NCI-H69 (cell line): ENCODE data around the gene EXOC4.
A peak's percentile ranks its signal among the peaks of the same experiment; 100 is the strongest.
"Not testable (repeated sequence)": the region's sequence is repeated elsewhere in the genome, so short reads cannot be mapped to it uniquely, and the experiment has no call there.

Source experiments
- DNase-seq: peaks from one replicate; lab custom pipeline; 2025; lab: John Stamatoyannopoulos, UW

Gene EXOC4

DNA sequence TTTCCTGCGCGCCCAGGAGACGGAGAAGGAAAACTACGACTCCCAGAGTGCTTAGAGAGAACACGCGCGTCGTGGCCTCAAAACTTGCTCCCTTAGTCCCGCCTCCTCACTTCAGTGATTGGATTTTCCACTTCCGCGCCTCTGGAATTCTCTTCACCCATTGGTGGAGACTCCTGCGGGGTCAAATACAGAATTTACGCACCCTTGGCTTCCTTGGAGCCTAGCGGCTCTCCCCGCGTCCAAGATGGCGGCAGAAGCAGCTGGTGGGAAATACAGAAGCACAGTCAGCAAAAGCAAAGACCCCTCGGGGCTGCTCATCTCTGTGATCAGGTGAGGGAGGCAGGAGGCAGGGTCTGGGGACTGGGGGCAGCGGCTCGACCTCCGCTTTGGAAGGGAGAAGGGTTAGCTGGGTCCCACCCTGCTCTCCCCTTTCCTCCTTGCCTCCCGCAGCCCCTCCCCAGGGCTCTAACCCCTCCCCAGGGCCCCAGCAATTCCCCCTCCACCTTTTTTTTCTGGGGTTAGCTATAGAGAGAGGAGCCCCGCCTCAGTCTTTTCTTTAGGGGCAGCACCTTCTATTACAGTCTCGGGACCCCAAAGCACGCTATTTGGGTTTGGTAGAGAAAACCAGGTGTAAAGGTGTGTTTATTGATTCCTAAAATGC lies at the start of gene EXOC4:
TSS of gene EXOC4 (plus strand) at position 221 of the 661 bp plus-strand sequence.
- DNase-seq, result peak; percentile 99

DNA sequence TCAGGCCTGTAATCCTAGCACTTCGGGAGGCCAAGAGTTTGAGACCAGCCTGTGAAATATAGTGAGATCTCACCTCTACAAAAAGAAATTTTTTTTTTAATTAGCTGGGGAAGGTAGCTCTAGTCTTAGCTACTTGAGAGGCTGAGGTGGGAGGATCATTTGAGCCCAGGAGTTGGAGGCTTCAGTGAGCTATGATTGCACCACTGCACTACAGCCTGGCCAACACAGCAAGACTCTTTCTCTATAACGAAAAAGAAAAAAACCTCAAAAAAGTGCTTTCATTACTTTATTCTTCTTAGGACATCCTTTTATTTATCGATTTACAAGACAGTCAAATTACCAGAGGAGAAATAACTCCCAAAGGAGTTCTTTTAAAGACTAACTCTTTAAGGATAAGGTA lies 49.4 kb upstream of the EXOC4 start:
- DNase-seq, result no peak

DNA sequence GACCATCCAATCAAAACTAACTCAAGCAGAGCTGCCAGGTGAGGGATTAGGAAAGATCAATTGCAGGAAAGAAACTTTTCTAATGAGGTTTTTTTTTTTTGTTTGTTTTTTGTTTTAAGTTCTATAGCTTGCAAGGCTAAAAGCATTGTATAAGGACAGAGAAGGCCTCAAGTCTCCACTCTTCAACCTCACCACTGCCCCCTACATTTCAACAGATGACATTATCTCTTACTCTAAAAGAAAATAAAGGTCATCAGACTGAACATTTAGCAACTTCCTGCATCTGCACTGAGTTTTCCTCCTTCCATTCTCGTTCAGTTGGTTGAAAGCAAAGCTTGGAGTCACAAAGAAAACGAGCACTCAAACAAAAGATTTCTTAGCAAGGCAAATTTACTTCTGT lies 45.2 kb upstream of the EXOC4 start:
- peak; percentile 28 for DNase-seq

DNA sequence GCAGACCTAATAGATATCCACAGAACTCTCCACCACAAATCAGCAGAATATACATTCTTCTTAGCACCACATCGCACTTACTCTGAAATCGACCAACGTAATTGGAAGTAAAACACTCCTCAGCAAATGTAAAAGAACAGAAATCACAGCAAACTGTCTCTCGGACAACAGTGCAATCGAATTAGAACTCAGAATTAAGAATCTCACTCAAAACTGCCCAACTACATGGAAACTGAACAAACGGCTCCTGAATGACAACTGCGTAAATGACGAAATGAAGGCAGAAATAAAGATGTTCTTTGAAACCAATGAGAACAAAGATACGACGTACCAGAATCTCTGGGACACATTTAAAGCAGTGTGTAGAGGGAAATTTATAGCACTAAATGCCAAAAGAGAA lies 42.1 kb upstream of the EXOC4 start:
- DNase-seq, result not testable (repeated sequence)

DNA sequence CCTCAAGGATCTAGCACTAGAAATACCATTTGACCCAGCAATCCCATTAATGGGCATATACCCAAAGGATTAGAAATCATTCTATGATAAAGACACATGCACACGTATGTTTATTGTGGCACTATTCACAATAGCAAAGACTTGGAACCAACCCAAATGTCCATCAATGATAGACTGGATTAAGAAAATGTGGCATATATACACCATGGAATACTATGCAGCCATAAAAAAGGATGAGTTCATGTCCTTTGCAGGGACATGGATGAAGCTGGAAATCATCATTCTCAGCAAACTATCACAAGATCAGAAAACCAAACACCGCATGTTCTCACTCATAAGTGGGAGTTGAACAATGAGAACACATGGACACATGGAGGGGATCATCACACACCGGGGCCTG lies 39.1 kb upstream of the EXOC4 start:
- not testable (repeated sequence) for DNase-seq

DNA sequence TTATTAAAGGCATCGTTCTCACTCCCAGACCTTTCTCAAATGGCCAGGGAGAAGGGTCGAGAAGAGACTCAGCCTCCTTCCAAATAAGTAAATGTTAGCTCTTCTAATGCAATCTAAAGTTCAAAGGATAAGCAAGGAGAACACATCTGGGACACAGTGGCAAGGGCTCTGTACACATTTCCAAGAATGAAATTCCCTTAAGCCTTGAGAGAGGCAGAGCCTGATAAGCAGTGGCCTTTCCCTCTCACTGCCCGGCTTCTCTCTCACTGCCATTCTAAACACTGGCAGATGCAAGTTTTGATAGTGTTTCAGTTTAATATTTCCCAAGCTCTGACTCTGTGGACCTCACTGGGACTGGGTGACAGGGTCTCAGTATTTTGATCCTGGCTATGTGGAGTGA lies 35.1 kb upstream of the EXOC4 start:
- DNase-seq, result no peak

DNA sequence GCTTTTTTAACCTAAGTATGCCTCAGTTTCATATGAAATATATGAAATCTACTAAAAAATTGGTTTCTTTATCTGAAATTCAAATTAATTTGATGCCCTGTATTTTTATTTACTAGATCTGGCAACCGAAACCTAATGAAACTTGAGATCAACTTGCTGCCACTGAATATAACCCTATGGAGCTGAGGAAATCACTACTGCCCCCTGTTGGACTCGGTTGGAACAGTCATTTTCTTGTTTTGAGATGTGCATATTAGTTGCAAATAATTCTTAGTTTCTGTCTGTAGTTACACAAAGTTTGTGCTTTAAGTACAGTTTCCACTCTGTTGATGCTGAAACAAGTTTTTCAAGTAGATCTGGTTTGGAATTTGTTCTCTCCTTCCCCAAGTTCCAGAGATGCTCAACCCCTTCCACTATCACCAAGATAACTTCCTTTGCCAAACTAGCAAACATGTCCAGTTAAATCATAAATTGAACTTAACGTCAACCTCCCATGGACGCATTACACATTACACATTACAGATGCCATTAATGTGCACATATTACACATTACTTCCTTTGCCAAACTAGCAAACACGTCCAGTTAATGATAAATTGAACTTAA lies 22.2 kb upstream of the EXOC4 start:
- DNase-seq, result peak; percentile 57

DNA sequence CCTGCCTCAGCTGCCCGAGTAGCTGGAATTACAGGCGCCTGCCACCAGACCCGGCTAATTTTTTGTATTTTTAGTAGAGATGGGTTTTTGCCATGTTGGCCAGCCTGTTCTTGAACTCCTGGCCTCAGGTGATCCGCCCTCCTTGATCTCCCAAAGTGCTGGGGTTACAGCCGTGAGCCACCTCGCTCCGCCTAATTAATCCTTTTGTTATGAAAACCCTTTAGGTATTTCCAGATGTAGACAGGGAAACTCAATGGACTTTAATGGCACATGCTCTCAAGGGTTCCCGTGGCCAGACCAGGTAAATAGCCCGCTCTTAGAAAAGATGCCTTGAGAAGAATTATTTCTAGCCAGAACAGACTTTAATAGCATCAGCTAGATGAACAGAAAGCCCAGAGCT lies 19.7 kb upstream of the EXOC4 start:
- no peak for DNase-seq

DNA sequence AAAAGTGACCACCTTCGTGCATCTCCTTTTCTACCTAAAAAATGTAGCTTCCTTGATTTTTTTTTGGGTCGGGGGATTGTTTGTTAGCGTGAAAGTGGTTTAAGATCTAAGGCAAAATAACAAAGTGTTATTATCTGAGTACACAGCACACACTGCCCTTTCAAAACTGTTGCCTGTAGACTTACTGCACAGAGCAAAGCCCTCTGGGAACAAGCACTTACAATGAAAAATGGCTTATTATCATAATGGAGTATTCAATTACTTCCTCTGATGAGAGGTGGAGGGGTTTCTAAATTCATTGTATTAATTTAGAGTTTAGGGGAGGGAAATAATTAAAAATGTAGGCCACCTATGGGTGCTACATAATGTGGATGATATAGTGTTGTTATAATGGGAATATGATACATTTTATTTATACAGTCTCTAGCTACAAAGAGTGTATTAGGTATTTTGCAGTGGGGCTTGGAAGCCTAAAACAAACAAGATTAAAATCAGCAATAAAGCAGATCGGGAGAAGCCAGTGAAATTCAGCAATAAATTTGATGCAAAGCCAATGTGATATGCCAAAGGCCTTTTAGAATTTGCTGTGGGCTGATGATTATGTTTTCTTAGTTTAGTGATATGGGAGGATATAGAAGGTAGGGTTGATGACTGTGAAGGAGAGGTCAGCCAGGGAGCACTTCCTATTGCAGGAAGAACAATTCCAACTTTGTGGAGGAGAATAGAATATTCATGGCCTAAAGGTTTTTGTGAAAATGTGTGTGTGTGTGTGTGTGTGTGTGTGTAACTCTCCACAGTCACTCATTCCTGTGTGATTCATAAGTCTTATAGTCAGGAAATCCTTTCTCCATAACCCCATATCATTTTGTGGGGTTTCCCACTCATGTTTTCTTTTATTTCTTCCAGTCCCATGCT lies 17.7 kb upstream of the EXOC4 start:
- peak; percentile 71 for DNase-seq

DNA sequence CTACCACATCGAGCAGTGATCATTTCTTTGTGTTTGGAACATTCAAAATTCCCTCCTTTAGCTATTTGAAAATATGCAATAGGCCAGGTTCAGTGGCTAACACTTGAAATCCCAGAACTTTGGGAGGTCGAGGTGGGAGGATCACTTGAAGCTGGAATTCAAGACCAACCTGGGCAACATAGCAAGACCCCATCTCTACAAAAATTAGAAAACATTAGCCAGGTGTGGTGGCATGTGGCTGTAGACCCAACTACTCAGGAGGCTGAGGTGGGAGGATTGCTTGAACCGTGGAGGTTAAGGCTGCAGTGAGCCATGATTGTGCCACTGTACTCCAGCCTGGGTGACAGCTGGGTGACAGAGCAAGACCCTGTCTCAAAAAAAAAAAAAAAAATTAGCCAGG lies 15.3 kb upstream of the EXOC4 start:
- DNase-seq, result no peak

DNA sequence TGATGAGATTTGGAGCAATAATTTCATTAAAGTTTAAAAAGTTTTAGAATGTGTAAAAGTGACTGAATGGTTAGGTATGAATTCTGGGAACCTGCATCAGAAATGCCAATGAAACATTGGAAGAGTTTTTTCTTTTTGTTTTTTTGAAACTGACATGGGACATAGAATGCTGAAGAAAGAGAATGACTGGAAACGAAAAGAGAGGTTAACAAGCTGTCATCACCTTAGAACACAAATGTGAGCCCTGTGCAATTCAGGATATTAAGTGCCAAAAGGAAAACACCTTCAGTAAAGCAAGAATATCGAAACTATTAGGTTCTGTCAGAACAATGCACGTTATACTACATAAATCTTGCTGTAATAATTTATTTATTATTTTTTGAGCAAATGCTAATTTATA lies 12.6 kb upstream of the EXOC4 start:
- DNase-seq, result no peak

DNA sequence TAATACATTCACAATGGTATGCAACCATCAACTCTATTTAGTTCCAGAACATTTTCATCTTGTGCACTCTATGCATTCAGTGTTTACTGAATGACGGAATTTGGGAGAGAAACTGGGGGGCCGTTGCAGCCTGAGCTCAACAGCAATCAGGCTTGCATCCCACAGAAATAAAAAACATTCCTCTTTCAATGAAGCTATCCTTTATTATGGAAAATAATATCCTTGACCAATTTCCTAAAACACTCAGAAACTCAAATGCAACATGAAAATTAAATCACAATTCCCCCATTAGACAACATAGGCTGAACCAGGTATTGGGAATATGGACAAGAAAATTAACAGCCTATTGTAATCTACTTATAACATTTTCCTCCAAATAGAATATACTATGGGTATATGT lies 6.3 kb upstream of the EXOC4 start:
- no peak for DNase-seq

DNA sequence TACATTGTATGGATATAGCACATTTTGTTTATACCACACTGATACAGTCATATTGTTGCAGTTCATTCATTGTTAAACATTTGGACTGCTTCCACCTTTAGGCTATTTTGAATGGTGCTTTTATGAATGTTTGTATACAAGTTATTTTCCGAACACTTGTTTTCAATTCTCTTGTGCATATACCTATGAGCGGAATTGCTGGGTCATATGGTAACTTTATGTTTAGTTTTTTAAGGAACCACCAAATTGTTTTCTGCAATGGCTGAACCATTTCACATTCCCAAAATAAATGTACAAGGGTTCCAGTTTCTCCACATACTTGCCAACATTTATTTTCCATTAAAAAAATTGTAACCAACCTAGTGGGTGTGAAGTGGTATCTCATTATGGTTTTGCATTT lies 4.0 kb upstream of the EXOC4 start:
- DNase-seq, result no peak

DNA sequence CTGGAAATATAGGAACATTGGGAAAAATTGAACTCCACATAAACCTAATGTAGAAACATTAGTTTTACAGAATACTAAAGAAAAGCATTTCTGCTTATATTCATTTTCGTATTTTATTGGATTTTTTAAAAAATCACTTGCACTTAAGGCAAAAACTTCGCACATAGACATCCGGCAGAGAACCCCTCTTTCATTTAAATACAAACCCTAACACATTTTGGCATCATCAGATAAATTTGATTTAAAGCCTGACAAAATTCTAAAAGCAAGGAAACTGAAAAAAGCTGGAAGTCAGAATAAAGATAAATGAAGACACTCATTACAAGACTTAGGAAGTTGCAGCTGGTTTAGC lies 396 bp upstream of the EXOC4 start:
- no peak for DNase-seq

DNA sequence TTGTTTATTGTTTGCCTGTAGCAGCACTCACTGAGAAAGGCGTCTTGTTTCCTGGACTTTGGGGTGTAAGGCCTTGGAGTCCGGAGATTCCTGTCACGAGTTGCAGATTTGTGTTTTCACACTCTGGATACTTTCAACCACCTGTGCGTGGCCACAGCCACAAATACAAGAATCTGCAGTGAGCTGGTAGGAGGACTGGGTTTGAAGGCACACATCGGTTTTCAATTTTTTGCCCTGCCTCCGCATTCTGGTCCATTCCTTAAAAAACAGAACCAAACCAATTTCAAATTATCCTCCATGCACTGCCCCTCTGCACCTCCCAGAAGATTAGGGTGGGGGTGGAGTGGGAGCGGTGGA lies 619 bp downstream of the EXOC4 start:
- peak; percentile 58 for DNase-seq

DNA sequence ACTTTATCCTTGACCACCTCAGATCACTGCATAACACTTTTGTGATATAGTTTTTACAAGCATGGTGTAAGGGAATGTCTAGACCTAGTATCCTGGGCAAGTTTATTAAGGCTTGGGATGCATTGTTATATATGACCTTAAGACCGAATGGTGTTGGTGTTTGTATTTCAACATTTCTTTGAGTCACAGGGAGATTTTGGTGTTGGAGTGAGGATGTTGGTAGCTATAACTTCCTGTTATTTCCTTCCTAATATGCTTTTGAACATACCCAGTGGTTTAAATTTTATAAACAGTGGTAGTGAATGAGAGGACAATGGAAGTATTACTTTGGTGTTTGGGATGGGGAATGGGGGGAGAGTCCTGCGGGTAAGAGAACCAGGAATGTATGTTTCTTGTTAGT lies 2.6 kb downstream of the EXOC4 start:
- DNase-seq, result no peak

DNA sequence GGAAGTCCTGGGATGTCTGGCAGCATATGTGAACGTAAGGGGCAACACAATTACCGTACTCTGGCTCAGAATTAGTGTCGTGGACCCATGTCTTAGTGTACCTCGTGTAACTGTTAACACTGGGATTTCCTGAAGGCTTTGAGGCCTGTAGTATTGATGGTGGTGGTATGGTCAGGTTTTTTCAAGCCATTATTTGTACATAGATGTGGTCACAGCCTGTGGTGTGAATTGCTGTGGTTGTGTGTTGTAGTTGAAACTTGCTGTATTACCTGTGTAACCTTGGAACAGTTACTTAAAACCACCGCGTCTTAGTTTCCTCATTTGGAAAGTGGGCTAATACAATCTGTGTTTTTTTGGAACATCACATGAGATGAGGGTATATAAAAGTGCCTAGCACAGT lies 5.3 kb downstream of the EXOC4 start:
- DNase-seq, result no peak

DNA sequence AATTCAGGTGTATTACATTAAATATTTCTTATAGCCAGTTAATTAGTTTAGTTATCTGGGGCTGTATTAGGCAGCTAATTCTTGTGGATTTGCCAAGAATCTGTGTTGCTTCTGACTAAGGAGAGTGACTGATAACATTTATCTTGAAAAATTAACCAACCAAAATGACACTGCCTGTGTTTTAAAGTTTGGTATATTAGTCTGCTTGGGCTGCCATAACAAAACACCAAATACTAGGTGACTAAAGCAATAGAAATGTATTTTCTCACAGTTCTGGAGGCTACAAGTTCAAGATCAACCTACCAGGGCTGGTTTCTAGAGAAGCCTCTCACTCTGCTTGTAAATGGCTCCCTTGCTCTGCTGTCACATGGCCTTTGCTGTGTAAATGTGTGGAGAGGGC lies 12.9 kb downstream of the EXOC4 start:
- no peak for DNase-seq

DNA sequence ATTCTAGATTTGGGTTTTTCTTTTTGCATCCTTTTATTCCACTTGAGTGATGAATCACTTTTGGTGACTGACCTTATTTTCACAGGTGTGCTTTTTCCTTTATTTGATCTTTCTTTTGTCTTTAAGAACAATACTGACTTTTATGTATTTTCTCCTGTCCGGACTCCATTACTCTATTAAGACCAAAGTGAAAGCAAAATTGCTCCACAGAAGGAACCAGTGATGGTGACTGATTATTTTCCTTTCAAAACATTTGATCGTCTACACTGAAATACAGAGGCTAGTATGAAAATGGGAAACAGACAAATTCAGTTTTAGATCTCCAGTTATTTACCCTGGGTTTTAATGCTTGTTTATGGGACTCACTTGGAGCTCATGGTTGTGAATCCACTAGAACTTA lies 15.5 kb downstream of the EXOC4 start:
- no peak for DNase-seq

DNA sequence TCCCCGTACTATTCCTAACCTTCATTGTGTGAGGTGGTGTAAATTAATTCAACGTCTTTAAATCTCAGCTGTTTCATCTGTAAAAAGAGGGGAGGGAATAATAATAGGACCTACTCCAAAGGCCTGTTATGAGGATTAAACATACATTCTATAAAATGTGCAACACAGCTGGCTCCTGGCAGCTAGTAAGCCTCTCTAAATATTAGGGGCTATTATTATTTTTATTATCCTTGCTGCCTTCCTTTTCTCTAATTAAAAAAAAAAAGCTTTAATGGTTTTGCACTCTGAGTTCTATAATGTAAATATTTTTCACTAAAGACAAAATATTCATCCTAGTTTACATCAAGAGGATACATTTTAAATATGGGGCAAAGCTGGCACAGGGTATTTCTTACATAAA lies 19.5 kb downstream of the EXOC4 start:
- no peak for DNase-seq

DNA sequence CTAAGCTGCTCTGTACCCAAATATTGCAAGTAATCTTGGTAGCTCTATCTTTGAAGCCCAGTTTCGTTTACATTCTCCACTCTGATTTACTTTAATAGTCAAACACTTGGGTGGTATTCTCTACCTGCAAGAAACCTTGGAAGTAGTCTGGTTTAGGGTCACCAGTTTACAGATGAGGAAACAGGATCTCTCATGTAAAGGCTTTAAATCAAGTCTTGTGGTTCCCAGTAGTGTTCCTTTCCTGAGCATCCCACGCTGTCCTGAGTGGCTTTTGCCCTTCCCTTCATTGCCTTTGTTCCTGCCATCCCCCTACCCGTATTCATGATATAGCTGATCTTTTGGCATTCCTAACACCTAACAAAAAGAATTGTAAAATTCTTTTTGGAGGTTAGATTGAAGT lies 20.3 kb downstream of the EXOC4 start:
- DNase-seq, result no peak

DNA sequence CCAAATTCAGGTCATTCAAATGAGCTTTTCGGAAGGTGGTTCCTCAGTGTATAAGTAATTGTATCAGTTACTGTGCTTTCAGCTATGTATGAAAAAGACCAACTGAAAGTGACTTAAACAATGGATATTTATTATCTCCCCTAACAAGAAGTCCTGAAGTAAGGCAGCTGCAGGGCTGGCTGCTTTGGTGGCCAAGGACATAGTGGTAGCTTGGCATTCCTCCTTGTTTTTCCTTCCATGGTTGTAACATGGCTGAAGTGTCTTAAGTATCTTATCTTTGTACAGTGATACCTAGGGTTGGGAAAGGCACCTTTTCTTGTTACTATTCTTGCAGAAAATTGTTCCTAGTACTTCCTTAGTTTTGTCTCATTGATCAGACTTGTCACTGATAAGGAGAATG lies 21.4 kb downstream of the EXOC4 start:
- DNase-seq, result no peak

DNA sequence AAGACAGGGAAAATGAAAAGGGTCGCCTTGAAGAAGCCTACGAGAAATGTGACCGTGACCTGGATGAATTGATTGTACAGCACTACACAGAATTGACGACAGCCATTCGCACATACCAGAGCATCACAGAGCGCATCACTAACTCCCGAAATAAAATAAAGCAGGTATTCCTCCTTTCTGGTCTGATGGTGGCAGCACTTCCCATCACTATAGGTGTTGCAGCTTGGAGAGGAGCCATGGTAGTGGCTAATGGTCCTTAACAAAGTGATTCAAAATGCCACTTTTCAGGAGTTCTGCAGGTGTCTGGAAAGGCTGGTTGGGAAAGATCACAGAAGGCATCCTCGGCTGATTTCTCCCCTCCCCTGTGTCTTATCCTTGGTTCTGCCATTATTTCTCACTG lies 22.1 kb downstream of the EXOC4 start:
- peak; percentile 66 for DNase-seq
